H1 (cell line): ENCODE measurements around the gene GSTM2. TPM values are rescaled to one million over a fixed set of nuclear protein-coding genes. Genes with fewer than 3 reads are reported as not detected.

Experiments used
- CTCF ChIA-PET: fragments of 300-600 bp; sonication (Branson Sonifier 250); formaldehyde crosslinking; loops from one replicate; lab custom pipeline; 2021; ENCODE audit not compliant: partially characterized antibody; lab: Charles Lee
- POLR2A ChIA-PET: fragments of 300-600 bp; sonication (Branson Sonifier 250); formaldehyde crosslinking; loops from one replicate; lab custom pipeline; 2021; ENCODE audit warnings: inconsistent platforms; ENCODE audit not compliant: partially characterized antibody; lab: Charles Lee
- DNase-seq, 2 experiments: peaks; one replicate each; pipeline versions ENCODE4 v3.0.0 to v3.0.0-alpha.2; 2010 to 2022; ENCODE audit warnings: low spot score in 2 of 2, low read depth in 1 of 2, mixed read lengths in 1 of 2
- FAIRE-seq: peaks from 2 replicates; lab custom pipeline; 2011; peaks lifted over from hg19 to GRCh38; lab: Jason Lieb, UNC
- H2AFZ ChIP-seq: 2 replicates; pipeline ENCODE4 v1.8.1; 2012; ENCODE audit warnings: low read length, inconsistent platforms
- H2AK5ac ChIP-seq: 2 replicates; pipeline ENCODE4 v1.6.1; 2013; ENCODE audit warnings: low read depth, low read length
- H2BK120ac ChIP-seq: replicated peaks from 2 replicates; pipeline ENCODE3; 2013; ENCODE audit warnings: low read depth, low read length, inconsistent platforms
- H2BK12ac ChIP-seq: 2 replicates; pipeline ENCODE4 v1.6.1; 2013; ENCODE audit warnings: low read depth, low read length
- H2BK15ac ChIP-seq: 2 replicates; pipeline ENCODE4 v1.6.1; 2013; ENCODE audit warnings: low read length
- H2BK20ac ChIP-seq: 2 replicates; pipeline ENCODE4 v1.6.1; 2013; ENCODE audit warnings: low read length
- H2BK5ac ChIP-seq: 2 replicates; pipeline ENCODE4 v1.6.1; 2013; ENCODE audit warnings: low read depth, low read length
- H3K14ac ChIP-seq: 2 replicates; pipeline ENCODE4 v1.6.1; 2013; ENCODE audit warnings: inconsistent platforms; ENCODE audit not compliant: insufficient read length
- H3K18ac ChIP-seq: 2 replicates; pipeline ENCODE4 v1.6.1; 2013; ENCODE audit warnings: low read length; ENCODE audit errors: extremely low read depth
- H3K23ac ChIP-seq: 2 replicates; pipeline ENCODE4 v1.6.1; 2013; ENCODE audit warnings: inconsistent platforms; ENCODE audit not compliant: insufficient read length
- H3K23me2 ChIP-seq: 2 replicates; pipeline ENCODE4 v1.6.1; 2013; ENCODE audit warnings: low read depth, low read length
- H3K27ac ChIP-seq: 2 replicates; pipeline ENCODE4 v1.6.1; 2011; ENCODE audit warnings: low read depth, low read length, inconsistent platforms
- H3K27me3 ChIP-seq, 4 experiments: replicated peaks in 1 of 4; 1 replicate in 1 of 4; 2 replicates in 3 of 4; pipeline versions ENCODE4 v1.6.1 to v1.8.1; 2011 to 2013; ENCODE audit warnings: low read length in 3 of 4, mild to moderate bottlenecking in 3 of 4, inconsistent platforms in 2 of 4, mixed read lengths in 2 of 4, moderate library complexity in 1 of 4; ENCODE audit not compliant: control insufficient read depth in 3 of 4, insufficient read depth in 3 of 4; ENCODE audit errors: extremely low read depth in 1 of 4
- H3K36me3 ChIP-seq, 4 experiments: 2 replicates each; pipeline versions ENCODE4 v1.6.1 to v1.8.1; 2011 to 2013; ENCODE audit warnings: mild to moderate bottlenecking in 4 of 4, low read length in 3 of 4, moderate library complexity in 2 of 4, control low read depth in 1 of 4, inconsistent platforms in 1 of 4; ENCODE audit not compliant: insufficient read depth in 4 of 4, control insufficient read depth in 2 of 4
- H3K4ac ChIP-seq: replicated peaks from 2 replicates; pipeline ENCODE3; 2013; ENCODE audit warnings: low read length, low read depth, mixed read lengths, inconsistent platforms; ENCODE audit not compliant: insufficient read length
- H3K4me1 ChIP-seq, 4 experiments: replicated peaks in 1 of 4; 1 replicate in 1 of 4; 2 replicates in 3 of 4; pipeline versions ENCODE4 v1.6.1 to v1.8.1; 2011 to 2013; ENCODE audit warnings: low read length in 3 of 4, inconsistent platforms in 2 of 4, mixed read lengths in 1 of 4; ENCODE audit not compliant: insufficient read depth in 4 of 4, control insufficient read depth in 3 of 4
- H3K4me2 ChIP-seq, 2 experiments: 2 replicates each; pipeline versions ENCODE4 v1.6.1 to v1.8.1; 2011 to 2013; ENCODE audit warnings: low read depth in 2 of 2, low read length in 2 of 2, control low read depth in 1 of 2, inconsistent platforms in 1 of 2, mild to moderate bottlenecking in 1 of 2; ENCODE audit not compliant: insufficient read depth in 1 of 2
- H3K4me3 ChIP-seq, 4 experiments: fragments of 200-600, 300-600 bp in 1 of 4; sonication (generic), shearing (Covaris generic), sonication (Bioruptor Twin) in 1 of 4; 2 replicates each; pipeline versions ENCODE4 v1.5.1 to v1.8.1; 2011 to 2016; ENCODE audit warnings: low read length in 4 of 4, low read depth in 3 of 4, control low read depth in 2 of 4, inconsistent platforms in 2 of 4, mild to moderate bottlenecking in 2 of 4, mixed read lengths in 1 of 4, moderate library complexity in 1 of 4; ENCODE audit not compliant: insufficient read depth in 2 of 4; ENCODE audit errors: extremely low read depth in 1 of 4
- H3K56ac ChIP-seq: replicated peaks from 2 replicates; pipeline ENCODE3; 2013; ENCODE audit warnings: low read depth, mild to moderate bottlenecking, mixed read lengths, low read length, inconsistent platforms; ENCODE audit not compliant: insufficient read length
- H3K79me1 ChIP-seq: 2 replicates; pipeline ENCODE4 v1.6.1; 2013; ENCODE audit warnings: low read depth, low read length, control low read depth
- H3K79me2 ChIP-seq, 2 experiments: 2 replicates each; pipeline versions ENCODE4 v1.6.1 to v1.8.1; 2012 to 2013; ENCODE audit warnings: low read length in 2 of 2, mild to moderate bottlenecking in 2 of 2, inconsistent platforms in 1 of 2; ENCODE audit not compliant: insufficient read depth in 2 of 2, control insufficient read depth in 1 of 2
- H3K9ac ChIP-seq, 4 experiments: replicated peaks in 1 of 4; 1 replicate in 1 of 4; 2 replicates in 3 of 4; pipeline versions ENCODE4 v1.6.1 to v1.8.1; 2011 to 2013; ENCODE audit warnings: low read depth in 3 of 4, low read length in 3 of 4, control low read depth in 2 of 4, mild to moderate bottlenecking in 2 of 4, moderate library complexity in 2 of 4, inconsistent platforms in 1 of 4; ENCODE audit errors: extremely low read depth in 1 of 4
- H3K9me3 ChIP-seq, 2 experiments: 2 replicates each; pipeline versions ENCODE4 v1.6.1 to v1.8.1; 2012 to 2013; ENCODE audit warnings: mild to moderate bottlenecking in 2 of 2, moderate library complexity in 2 of 2, control low read depth in 1 of 2, inconsistent platforms in 1 of 2, low read depth in 1 of 2, low read length in 1 of 2, mixed read lengths in 1 of 2; ENCODE audit not compliant: insufficient read depth in 2 of 2
- H4K20me1 ChIP-seq, 2 experiments: replicated peaks in 1 of 2; 2 replicates each; pipeline versions ENCODE3 to v1.8.1; 2011 to 2013; ENCODE audit warnings: inconsistent platforms in 2 of 2, low read length in 2 of 2, mild to moderate bottlenecking in 1 of 2; ENCODE audit not compliant: insufficient read depth in 2 of 2, control insufficient read depth in 1 of 2
- H4K5ac ChIP-seq: 2 replicates; pipeline ENCODE4 v1.6.1; 2013; ENCODE audit warnings: low read length, low read depth, mixed read lengths, inconsistent platforms; ENCODE audit not compliant: insufficient read length
- H4K8ac ChIP-seq: 2 replicates; pipeline ENCODE4 v1.8.0; 2013; ENCODE audit warnings: mild to moderate bottlenecking, moderate library complexity, low read length, inconsistent platforms; ENCODE audit not compliant: insufficient read depth; ENCODE audit errors: extremely low read depth
- H4K91ac ChIP-seq: replicated peaks from 2 replicates; pipeline ENCODE3; 2013; ENCODE audit warnings: low read length, mixed read lengths, inconsistent platforms; ENCODE audit not compliant: insufficient read length
- BRCA1 ChIP-seq: IDR thresholded peaks from 2 replicates; pipeline ENCODE4 v1.6.1; 2012; ENCODE audit warnings: low read depth, low read length, improper control_type of control experiment
- SP1 ChIP-seq: IDR thresholded peaks from 2 replicates; pipeline ENCODE4 v1.6.1; 2011; ENCODE audit warnings: low read depth, low read length
- WGBS, 2 experiments: shearing (Covaris generic) in 1 of 2; methylation state at CpG; one replicate each; pipeline versions ENCODE4 v1.1.6 to v1.1.7; 2013 to 2015; ENCODE audit warnings: low lambda C conversion rate in 2 of 2, mixed read lengths in 2 of 2, inconsistent platforms in 1 of 2, low coverage in 1 of 2, missing lambda C conversion rate in 1 of 2; ENCODE audit not compliant: insufficient replicate concordance in 2 of 2, insufficient coverage in 1 of 2, insufficient read length in 1 of 2; ENCODE audit errors: extremely low coverage in 1 of 2, missing lambda C conversion rate in 1 of 2; 5-methylcytosine and 5-hydroxymethylcytosine counted together
- polyA plus RNA-seq, 7 experiments: library from polyadenylated mRNA; depleted of rRNA in 3 of 7; stranded (reverse) in 5 of 7; unstranded in 2 of 7; fragments of >200 nt in 5 of 7; fragments of 200-250 nt in 2 of 7; gene quantifications; 1 replicate in 5 of 7; 2 replicates in 1 of 7; 4 replicates in 1 of 7; pipeline versions ENCODE4 v1.2.1 to v1.2.3, GENCODE V29; 2011 to 2013; ENCODE audit warnings: missing spikeins in 2 of 7, mixed read lengths in 2 of 7
- total RNA-seq: library from RNA; stranded (reverse); fragmentation: NEBNext Ultra II Directional; extraction: Animal tissue kit (Norgen Biotek cat#: 25700); gene quantifications from 2 replicates; pipeline ENCODE4 v1.2.1, GENCODE V29; 2021

GSTM2 gene
- total and polyA plus RNA-seq, 2 of the 8 experiments (the other 6 are each of a cell fraction or from before 2014, with no cell fraction given) = 9.6 to 23.1 TPM

GRCh38 chr1:109668123-109668775 lies 392 bp downstream of the GSTM2 start:
- H2BK120ac ChIP-seq = no peak overlapping the region
- H4K20me1 ChIP-seq = no peaks in the 10 kb centered on the region
- FAIRE-seq = no peak
- H3K23me2 ChIP-seq = peaks cover 4% of the 10 kb centered on the region; the same call in 1 of the 2 replicates
- no peaks in the 10 kb centered on the region for H3K79me2 ChIP-seq
- no peaks in the 10 kb centered on the region for H3K36me3 ChIP-seq
- CTCF ChIA-PET = interaction anchor here (0.8 to 1.9 kb wide), 7 partner anchors 13 to 82 kb away, joined by 3 to 7 read pairs (median 5); partner anchors contain the start of gene GSTM4
- no peak for TF ChIP-seq SP1
- no peak for TF ChIP-seq BRCA1
- H2BK15ac ChIP-seq = no peak overlapping the region
- no peak overlapping the region for H3K14ac ChIP-seq
- H2AK5ac ChIP-seq = no peak overlapping the region
- H3K4me1 ChIP-seq = peaks cover 0 to 6% (median 5%) of the 10 kb centered on the region in 4 experiments; a peak in 5 of 7 replicates
- H4K5ac ChIP-seq = no peak overlapping the region
- H3K4me2 ChIP-seq = peak overlapping the region; percentile 62 to 65
- DNase-seq = no peak
- H3K4me3 ChIP-seq = peak overlapping the region; percentile 34 to 59 (median 40); a peak in 7 of 8 replicates
- no peak overlapping the region for H3K4ac ChIP-seq
- H2AFZ ChIP-seq = no peak overlapping the region; the same call in 1 of the 2 replicates
- H4K91ac ChIP-seq = no peak overlapping the region
- POLR2A ChIA-PET = interaction anchor here (0.6 to 0.7 kb wide), 2 partner anchors 12 to 180 kb away, joined by 3 read pairs; partner anchors contain the start of gene GSTM4
- no peak overlapping the region for H3K23ac ChIP-seq
- no peak overlapping the region for H3K27ac ChIP-seq
- no peak overlapping the region for H2BK20ac ChIP-seq
- no peaks in the 10 kb centered on the region for H3K27me3 ChIP-seq
- no peak overlapping the region for H2BK12ac ChIP-seq
- WGBS, 2 experiments = 32% methylated on average over 14 of the region's 26 CpGs; no CpG with 5 or more reads in 1 of the 2 experiments
- no peak overlapping the region for H4K8ac ChIP-seq
- H2BK5ac ChIP-seq = no peak overlapping the region
- H3K9me3 ChIP-seq = no peaks in the 10 kb centered on the region
- H3K56ac ChIP-seq = no peak overlapping the region
- no peak overlapping the region for H3K9ac ChIP-seq
- peak overlapping the region; percentile 48 for H3K18ac ChIP-seq
- no peaks in the 10 kb centered on the region for H3K79me1 ChIP-seq
